ENCODE results near the gene MPG. TPM values are rescaled to one million over a fixed set of nuclear protein-coding genes. Genes with fewer than 3 reads are reported as not detected.

The MPG gene
- total RNA-seq, 3 donors from 2014 or later: 25.0 to 30.3 (median 29.9) TPM

DNA sequence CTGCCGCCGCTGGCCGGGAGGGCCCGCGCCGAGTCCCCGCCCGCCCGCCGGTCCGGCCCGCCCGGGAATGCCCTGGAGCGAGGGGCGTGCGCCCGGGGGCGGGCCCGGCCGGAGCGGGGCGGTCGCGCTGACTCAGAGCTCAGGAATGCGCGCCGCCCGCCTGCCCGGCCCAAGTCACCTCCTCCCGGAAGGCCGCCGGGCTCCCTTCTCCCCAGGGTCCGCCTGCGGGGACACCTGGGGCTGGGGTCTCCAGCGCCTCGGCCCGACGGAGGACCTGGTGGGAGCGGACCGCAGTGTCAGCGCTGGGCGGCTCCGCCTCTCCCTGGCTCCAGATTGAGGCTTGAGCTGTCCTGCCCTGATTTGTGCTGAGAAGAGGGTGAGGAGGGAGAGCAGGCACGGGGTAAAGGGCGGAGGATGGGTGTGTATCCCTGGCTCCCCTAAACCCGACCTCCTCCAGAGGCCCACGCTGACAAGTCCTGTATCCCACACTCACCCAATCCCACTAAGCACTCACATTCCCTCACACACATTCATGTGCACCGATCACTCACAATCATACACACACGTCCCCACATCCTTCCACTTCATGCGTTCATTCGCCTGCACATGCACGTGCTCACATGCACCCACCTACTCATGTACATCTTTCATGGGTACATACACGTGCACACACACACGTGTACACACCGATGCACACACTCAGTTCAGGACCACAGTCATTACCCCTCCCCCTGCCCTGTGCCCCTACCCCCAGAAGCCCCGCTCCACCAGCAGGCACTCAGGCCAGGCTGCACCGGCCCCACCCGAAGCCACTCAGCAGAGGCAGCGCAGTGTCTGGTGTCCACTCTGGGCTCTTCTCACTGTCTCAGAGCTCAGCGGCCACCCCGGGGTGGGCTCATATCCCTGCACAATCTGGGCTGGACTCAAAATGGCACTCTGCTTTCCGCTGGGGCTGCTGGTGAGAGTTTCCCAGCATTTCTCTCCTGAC lies 5.2 kb upstream of the MPG start, which contains the start of gene RHBDF1:
TSS of gene RHBDF1 (minus strand) at position 71 of the 988 bp plus-strand sequence. CDS start 7,616 bp downstream, outside the sequence.
- no peaks in the 10 kb centered on the region for H3K9me3 ChIP-seq
- DNase-seq: peak; percentile 68 to 82 (median 77)
- peak within 1 kb of the TSS; percentile 33 for H3K4me3 ChIP-seq
- H3K36me3 ChIP-seq (ENCODE audit: low read depth): no peaks in the 10 kb centered on the region
- TF ChIP-seq, protein P1, sequence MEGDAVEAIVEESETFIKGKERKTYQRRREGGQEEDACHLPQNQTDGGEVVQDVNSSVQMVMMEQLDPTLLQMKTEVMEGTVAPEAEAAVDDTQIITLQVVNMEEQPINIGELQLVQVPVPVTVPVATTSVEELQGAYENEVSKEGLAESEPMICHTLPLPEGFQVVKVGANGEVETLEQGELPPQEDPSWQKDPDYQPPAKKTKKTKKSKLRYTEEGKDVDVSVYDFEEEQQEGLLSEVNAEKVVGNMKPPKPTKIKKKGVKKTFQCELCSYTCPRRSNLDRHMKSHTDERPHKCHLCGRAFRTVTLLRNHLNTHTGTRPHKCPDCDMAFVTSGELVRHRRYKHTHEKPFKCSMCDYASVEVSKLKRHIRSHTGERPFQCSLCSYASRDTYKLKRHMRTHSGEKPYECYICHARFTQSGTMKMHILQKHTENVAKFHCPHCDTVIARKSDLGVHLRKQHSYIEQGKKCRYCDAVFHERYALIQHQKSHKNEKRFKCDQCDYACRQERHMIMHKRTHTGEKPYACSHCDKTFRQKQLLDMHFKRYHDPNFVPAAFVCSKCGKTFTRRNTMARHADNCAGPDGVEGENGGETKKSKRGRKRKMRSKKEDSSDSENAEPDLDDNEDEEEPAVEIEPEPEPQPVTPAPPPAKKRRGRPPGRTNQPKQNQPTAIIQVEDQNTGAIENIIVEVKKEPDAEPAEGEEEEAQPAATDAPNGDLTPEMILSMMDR (IDR thresholded peaks at IDR 0.05): no peak
- intact Hi-C loops (cut with DNase I, micrococcal nuclease): no loop called here
- peak; percentile 78 for ATAC-seq
- peaks cover 40% of the 10 kb centered on the region for H3K4me1 ChIP-seq (ENCODE audit: low read depth)

DNA sequence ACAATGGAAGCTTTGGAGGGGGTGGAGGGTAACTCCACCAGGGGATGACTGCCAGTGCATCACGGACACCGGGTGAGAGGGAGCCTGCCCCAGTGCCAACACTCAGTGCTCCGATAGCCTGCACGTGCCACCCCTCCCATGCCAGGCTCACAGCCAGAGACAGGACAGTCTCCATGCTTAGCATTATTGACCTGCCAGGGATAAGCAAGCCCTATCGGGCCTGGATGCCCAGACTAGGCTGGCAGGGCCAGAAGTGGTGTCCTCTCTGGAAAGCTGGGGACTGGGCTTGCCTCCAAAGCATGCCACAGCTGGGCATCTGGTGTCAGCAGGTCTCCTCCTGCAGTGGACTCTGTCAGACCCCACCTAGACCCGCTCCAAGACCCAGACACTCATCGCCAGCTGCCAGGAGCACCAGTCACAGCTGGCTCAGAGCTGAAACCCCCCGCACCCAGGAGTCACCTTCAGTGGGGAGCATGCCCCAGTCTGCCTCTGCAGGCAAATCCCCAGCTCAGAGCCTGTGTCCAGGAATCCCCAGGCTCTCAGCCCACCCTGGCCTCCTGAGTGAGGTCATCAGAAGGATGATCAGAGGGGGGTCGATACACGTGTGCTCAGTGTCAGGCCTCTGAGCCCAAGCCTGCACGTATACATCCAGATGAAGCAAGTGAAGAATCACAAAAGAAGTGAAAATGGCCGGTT lies 3.8 kb upstream of the MPG start:
- ATAC-seq: no peak
- TF ChIP-seq, protein P1 (IDR thresholded peaks at IDR 0.05): no peak
- Histone ChIP-seq H3K4me1 (ENCODE audit: low read depth) (peaks cover 48% of the 10 kb centered on the region), H3K36me3 (ENCODE audit: low read depth) (no peaks in the 10 kb centered on the region), H3K4me3 (no peak overlapping the region), H3K9me3 (no peaks in the 10 kb centered on the region)
- DNase-seq: no peak
- intact Hi-C loops (cut with DNase I, micrococcal nuclease): no loop called here

DNA sequence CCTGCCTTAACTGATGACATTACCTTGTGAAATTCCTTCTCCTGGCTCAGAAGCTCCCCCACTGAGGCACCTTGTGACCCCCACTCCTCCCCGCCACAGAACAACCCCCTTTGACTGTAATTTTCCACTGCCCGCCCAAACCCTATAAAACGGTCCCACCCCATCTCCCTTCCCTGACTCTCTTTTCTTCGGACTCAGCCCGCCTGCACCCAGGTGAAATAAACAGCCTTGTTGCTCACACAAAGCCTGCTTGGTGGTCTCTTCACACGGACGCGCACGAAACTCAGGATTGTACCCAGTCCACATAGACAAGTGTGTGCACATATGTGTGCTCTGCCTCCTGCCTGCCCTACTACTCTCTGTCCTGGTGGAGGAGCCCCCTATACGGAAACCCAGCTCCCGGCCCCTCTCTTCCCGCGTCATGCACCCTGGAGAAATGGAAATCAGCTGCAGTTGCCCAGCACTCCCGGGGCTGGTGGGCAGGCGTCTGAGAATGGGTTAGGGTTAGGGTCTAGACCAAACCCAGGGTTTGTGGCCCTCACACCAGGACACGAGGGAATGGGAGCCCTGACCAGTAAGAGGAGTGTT lies 3.2 kb upstream of the MPG start:
- TF ChIP-seq, protein P1 (IDR thresholded peaks at IDR 0.05): no peak

DNA sequence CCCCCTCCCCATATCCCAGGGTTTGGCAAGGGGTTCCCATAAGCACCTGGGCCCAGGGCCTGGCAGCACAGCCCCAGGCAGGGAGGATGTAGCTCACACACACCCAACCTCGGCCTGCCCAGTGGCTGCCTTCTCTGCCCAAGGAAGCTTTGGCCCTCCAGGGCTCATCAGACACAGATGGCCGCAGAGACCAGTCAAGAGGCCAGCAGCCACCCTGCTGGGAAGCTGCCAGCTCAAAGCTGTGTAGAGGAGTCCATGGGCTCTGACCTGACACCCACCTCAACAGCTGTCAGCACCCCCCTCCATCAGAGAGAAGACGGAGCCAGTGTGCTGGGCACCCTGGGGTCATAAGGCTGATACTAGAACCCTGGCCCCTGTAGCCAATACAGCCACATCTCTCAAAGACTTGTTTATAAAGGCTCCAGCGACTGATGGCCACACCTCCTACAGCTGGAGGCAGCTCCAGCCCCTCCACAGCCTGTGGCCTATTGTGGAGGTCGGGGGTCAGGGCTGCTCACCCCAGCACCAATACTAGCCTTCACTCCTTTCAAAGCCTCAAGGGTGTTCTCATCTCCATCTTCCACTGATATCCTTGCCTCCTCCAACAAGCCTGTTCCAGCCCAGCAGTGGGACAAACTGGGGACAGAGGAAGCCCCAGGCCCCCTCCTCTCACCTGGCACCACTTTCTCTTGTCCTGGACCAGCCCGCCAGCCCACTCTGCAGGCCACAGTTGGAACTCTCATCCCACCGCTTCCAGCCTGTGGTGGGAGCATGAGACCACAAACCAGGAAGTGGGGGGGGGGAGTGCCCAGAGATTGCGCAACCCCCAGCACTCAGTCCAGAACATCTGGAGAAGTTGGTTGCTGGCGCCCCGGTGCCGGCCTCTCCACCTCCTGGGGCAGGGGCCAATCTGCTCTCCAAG lies 2.2 kb upstream of the MPG start:
- ATAC-seq (no peak), DNase-seq (peak; percentile 68 to 78 (median 70))
- TF ChIP-seq, protein P1 (IDR thresholded peaks at IDR 0.05): no peak
- Histone ChIP-seq H3K9me3 (no peaks in the 10 kb centered on the region), H3K36me3 (ENCODE audit: low read depth) (no peaks in the 10 kb centered on the region), H3K4me3 (no peak overlapping the region), H3K4me1 (ENCODE audit: low read depth) (peaks cover 46% of the 10 kb centered on the region)
- intact Hi-C loops (cut with DNase I, micrococcal nuclease): no loop called here

More for the DNA sequence above, 3.2 kb upstream of the MPG start:
- H3K9me3 ChIP-seq: no peaks in the 10 kb centered on the region
- ATAC-seq: no peak
- DNase-seq: no peak
- intact Hi-C loops (cut with DNase I, micrococcal nuclease): no loop called here
- no peaks in the 10 kb centered on the region for H3K36me3 ChIP-seq (ENCODE audit: low read depth)
- H3K4me1 ChIP-seq (ENCODE audit: low read depth): peaks cover 48% of the 10 kb centered on the region
- H3K4me3 ChIP-seq: no peak overlapping the region
